Pulmonary artery endothelial cell (primary cell): ENCODE data around the gene MYOCD. TPM values are rescaled to one million over a fixed set of nuclear protein-coding genes. Genes with fewer than 3 reads are reported as not detected.
"Not testable (repeated sequence)": the region's sequence is repeated elsewhere in the genome, so short reads cannot be mapped to it uniquely, and the experiment has no call there.

Experiments used
- DNase-seq: peaks from one replicate; pipeline ENCODE4 v3.0.0-alpha.2; 2011; ENCODE audit warnings: low read depth, low spot score
- total RNA-seq: library from RNA; depleted of rRNA; stranded (reverse); fragments of >200 nt; gene quantifications from 2 replicates; pipeline ENCODE4 v1.2.3, GENCODE V29; 2014

The MYOCD gene, protein sequence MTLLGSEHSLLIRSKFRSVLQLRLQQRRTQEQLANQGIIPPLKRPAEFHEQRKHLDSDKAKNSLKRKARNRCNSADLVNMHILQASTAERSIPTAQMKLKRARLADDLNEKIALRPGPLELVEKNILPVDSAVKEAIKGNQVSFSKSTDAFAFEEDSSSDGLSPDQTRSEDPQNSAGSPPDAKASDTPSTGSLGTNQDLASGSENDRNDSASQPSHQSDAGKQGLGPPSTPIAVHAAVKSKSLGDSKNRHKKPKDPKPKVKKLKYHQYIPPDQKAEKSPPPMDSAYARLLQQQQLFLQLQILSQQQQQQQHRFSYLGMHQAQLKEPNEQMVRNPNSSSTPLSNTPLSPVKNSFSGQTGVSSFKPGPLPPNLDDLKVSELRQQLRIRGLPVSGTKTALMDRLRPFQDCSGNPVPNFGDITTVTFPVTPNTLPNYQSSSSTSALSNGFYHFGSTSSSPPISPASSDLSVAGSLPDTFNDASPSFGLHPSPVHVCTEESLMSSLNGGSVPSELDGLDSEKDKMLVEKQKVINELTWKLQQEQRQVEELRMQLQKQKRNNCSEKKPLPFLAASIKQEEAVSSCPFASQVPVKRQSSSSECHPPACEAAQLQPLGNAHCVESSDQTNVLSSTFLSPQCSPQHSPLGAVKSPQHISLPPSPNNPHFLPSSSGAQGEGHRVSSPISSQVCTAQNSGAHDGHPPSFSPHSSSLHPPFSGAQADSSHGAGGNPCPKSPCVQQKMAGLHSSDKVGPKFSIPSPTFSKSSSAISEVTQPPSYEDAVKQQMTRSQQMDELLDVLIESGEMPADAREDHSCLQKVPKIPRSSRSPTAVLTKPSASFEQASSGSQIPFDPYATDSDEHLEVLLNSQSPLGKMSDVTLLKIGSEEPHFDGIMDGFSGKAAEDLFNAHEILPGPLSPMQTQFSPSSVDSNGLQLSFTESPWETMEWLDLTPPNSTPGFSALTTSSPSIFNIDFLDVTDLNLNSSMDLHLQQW
- total RNA-seq, result not detected in 2 replicates

DNA sequence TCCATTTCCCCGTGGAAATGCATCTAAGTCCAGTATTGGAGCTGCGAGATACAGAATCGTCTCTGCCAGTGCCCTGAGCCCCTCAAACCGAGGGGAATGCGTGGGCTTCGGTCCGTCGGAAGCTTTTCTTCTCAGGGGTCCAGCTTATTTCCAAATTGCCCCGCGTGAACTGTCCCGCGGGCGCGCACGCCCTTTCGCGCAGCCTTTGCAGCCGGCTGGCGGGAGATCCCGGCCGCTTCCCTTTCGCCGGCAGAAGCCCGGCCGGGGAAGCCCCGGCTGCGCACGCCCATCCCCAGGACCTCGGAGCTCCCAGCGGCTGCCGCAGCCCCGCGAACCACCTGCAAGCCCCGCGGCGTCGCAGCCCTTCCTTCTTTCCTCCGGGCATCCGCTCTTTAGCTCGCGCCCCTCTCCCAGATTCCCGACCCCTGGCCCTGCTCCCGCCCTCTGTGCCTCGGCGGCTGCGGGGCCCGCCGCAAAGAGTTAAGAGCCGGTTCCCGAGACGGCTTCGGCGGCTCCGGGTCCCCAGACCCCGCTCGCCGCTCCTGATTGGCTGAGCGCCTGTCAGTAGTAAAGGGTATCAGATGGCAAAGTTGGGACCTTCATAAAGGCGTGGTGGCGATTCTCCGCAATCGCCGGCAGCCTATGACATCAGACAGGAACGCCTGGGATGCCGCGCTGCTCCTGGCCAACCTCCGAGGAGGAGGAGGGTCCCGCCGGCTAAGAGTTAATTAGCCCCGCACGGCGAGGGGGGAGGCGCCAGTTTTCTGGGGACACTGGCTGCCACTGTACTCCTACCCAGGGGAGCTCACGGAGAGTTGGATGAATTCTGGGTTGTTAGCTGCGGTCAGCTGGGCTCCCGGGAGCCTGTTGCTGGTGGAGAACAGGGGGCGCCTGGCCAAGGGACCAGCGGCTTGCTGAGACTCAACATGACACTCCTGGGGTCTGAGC, at the start of gene MYOCD:
Gene MYOCD (plus strand): TSS at position 628 of the 948 bp plus-strand sequence. CDS start 299 bp downstream, at position 927.
- no peak for DNase-seq

DNA sequence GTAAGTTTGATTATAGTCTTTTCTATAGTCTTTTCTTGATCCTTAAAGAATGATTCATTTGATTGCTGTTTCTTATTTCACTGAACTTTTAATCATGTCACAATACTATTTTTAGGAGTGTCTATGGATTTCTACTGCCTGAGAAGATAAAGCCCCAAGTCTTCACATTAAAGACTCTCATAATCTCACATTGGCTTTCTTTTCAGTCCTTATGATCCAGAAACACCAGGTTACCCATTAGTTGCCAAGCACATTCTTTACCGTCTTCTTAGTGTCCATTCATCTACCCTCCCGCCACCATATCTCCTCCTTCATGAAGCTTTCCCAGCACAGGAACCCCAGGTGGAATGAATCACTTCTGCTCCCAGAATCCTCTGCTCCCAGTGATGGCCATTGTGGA, 49.5 kb upstream of the MYOCD start:
- DNase-seq, result no peak

DNA sequence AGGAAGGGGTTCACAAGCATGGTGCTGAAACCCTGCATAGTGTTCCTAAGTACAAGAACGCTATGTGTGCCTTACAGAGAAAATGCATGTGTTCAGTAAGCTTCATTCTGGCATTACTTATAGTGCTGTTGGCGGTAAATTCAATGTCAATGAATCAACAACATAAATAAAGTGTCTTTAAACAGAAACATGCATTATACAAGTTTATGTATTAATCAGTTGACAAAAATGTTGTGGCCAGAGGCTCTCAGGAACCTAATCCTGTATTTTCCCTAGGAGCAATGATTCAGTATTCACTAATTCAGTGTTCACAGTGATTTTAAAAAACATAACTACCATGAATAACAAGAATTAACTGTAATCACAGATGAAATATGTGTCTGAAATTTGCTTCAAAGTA, 47.1 kb upstream of the MYOCD start:
- no peak for DNase-seq

DNA sequence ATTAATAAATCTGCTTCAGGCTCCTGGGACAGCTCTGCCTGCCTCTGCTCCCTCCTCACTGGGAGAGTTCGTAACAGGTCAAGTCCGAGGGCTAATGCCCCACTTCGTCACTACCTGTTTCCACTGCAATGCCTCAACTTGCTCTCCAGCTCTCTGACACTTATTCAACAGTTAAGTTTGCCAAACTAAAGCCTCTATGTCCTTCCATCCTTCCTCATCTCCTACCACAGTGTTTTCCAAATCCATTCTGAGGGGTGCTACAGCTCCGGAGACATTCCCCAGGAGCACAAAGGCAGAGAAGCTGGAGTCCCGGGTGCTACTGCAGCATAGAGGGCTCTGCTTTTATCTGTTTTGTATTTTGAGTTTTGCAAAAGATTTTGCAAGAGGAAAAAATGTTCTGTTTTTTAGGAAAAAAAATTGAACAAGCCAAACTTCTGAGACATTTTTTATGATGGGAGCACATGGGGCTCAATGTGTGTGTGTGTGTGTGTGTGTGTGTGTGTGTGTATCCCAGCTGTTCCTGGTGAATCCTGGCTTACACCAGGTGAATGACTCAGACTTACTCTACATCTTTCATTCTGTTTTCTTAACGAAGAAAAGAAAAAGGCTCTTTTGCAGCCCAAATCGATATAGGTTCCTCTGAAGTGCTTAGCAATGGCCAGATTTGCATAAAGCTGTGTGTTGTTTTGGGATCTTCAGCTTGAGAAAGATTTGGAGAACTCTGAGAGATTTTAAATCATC, 46.1 kb upstream of the MYOCD start:
- DNase-seq, result no peak

DNA sequence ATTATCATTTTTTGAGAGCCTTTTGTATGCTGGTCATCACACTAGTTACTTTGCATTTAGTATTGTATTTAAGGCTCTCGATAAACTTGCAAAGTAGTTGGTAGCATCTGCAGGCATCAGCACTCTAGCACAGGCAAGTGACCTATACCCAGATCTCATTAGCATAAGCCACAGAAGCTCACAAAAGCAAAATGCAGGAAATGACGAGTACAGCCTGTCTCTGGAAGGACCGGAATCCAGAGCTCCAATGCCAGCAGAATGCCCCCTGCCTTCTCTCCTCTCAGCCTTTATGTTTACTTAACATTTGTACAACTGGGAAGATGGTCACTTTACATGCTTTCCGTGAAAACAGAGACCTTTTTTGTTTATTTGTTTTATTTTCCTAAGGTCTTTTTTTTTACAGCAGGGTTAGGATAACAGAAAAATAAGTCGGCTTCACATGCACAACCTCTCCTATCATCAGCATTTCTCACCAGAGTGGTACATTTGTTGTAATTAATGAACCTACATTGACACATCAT, 45.4 kb upstream of the MYOCD start:
- no peak for DNase-seq

DNA sequence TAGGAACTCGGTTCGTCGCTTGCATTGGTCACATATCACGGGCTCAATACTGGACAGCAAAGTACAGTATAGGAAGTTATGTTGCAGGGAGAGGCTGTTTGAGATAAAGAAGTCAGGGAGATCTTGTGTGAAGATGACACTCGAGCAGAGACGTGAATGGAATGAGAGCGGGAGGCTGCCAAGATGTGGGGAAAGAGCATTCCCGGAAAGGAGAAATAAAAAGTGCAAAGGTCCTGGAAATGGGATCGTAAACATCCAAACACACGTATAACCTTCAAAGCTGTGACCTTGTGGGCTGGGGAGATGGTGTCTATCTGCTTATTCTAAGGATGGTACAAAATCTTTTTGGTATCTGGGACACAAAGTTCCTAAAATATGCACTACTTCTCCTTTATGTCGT, 43.0 kb upstream of the MYOCD start:
- DNase-seq, result no peak

DNA sequence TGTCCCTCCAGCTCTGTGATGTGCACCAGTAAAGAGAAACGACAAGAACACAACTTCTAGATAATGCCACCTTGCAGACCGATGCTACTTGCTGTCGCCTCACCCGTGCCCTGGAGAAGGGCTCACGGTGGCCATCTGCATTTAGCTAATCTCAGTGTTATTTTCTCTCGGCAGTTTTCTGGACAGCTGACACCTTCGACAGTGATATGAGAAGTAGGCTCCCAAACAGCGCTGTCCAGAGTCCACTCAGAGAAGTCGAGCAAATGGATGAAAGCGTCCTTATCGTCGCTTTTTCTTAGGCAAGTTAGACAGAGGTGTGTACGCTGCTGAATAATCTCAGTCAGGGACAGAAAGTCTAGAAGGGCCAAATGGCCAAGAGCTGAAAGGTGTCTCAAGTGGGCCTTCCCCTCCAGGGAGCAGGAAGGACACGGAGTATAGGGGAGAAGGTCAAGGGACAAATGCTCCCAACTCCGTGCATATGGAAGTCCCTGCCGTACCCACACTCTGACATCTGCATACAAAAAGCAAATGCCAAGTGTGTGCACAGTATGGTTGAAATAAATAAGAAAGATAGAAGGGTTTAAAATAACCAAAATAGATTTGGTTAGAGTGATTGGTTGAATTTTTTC, 42.4 kb upstream of the MYOCD start:
- no peak for DNase-seq

DNA sequence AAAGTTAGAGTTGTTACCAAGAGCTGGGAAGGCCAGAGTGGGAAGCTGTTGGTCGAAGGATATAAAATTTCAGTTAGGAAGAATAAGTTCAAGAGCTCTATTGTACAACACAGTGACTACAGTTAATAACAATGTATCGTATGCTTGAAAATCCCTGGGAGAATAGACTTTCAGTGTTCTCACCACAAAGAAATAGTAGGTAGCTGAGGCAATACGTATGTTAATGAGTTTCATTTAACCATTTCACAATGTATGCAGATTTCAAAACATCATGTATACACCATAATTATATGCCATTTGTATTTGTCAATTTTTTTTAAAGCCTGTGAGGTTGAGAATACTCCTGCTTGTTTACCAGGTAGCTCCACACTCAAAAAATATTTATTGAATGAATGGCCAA, 41.5 kb upstream of the MYOCD start:
- no peak for DNase-seq

DNA sequence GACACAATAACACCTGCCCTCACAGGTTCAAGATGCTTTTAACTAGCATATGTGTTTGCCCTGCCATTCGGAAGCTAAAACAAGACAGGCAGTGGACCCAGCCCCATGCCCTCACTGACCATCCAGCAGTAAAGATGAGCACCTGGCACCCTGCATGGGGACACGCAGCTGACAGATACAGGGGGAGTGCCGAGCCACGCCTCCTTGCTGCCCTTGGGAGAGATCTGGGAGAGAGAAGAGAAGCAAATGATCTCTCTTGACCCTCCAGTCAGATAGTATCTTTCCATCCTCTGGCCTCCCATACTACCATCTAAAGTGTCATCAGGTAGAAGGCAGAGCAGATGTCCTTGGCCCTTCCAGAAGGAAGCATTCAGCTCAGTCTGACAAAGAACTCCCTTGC, 40.6 kb upstream of the MYOCD start:
- DNase-seq, result no peak

DNA sequence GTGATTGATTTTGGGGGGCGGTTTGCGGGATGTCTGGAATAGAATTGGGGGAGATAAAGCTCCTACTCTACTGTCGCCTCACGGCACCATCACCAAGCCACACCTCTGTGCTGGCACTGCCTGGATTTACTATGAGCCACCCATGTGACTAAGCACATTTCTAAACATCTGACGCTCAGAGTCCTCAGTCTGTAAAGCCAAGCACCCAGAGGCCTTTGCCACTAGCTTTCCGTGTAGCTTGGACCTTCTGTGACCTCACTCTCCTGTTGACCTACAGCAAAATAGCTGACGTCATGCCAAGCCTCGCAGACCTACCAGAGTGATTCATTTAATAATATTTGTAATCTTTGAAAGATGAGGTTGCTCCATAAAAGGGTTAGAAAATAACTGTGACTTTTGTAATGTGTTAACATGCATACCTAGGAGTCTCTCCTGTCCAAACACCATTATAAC, 38.5 kb upstream of the MYOCD start:
- no peak for DNase-seq

DNA sequence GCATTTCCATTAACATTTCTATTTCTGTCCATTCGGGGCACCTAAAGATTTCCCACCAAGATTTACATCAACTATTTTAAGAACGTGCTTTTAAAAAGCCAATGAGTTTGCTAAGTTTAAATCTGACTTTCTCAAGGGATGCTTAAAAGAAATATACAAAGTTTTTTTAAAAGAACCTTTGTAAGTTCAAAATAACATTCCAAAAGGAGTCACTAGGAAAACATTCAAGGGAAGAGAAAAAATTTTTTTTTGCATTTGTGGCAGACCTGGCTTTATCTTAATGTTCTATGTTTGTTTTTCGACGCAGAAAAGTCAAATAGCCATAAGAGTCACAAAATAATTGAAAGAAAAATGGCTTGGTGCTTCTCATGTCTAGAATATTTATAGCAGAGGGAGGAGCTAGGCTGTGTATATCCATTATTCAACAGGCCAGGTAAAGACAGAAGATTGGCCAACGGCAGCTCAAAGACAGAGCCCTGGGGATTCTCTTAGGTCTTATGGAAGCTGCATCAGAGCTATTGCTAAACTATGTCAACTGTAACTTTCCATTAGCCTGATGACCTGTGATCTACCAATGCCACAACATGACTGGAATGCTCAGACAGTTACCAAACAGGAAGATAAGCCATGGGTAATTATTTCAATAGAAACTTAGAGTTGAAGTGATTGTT, 37.8 kb upstream of the MYOCD start:
- DNase-seq, result no peak

DNA sequence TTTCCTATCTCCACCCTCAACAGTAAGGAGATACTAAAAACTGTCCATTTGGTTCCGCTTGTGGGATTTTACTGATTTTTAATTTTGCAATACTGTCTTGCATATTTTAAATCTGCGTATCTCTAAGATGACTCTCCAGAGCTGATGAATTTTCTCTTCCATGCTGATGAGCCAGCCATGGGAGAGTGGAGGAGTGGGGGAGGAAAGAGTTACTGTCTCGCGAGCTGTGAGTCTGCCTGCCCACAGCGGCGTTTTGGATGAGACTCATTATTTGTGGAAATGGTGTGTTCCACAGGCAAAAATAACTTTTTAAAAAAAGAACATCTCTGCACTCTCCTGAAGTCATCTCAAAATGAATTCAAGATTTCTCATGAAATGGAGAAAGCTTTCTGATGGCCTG, 34.6 kb upstream of the MYOCD start:
- DNase-seq, result no peak

DNA sequence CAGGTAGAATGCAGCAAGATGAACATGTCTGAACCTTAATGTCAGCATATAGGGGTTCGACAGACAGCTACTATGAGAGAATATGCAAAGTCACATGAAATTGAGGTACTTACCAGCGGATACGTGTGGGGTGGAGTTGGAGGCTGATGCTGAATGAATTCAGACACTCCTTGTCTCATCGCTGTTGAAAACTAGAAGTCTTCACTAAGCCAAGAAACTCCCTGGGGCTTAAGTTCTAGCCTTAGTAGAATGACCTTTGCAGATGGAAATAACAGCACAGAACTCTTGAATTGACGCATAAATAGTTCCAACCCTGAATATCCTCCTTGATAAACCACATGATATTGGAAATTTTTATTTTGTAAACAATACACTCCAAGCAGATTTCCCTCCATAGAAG, 32.9 kb upstream of the MYOCD start:
- DNase-seq, result no peak

DNA sequence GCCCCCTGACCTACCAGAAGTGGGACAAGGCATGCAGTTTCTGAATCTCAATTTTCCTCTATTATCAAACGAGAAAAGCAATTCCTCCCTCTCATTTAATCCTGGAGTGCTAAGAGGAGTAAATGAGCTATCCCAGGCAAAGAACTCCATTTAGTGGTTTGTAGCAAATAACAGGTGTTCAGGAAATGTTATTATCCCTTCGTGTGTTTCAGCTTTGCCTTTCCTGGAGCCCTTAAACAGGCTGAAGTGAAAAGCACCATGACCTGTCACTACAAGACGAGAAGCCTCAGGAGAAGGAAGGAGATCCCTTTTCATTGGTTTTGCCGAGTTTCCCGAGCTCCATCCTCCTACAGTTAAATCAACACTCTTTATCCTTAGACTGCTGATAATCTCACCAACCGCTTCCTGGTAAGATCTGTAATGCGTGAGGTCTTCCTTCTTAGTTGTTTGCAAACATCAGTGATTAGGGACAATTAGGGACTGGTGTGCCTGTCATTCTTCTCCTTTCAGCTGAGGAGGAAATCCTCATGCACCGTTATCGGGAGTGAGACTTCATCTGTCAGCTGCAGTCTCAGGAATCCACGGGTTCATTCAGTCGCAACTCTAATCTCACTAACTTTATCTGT, 30.8 kb upstream of the MYOCD start:
- DNase-seq, result no peak

DNA sequence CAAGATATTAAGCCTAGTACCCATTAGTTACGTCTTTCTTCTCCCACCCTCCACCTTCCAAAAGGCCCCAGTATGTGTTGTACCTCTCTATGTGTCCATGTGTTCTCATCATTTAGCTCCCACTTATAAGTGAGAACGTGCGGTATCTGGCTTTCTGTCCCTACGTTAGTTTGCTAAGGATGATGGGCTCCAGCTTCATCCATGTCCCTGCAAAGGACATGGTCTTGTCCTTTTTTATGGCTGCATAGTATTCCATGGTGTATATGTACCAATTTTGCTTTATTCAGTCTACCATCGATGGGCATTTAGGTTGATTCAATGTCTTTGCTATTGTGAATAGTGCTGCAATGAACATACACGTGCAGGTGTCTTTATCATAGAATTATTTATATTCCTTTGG, 29.7 kb upstream of the MYOCD start:
- not testable (repeated sequence) for DNase-seq

DNA sequence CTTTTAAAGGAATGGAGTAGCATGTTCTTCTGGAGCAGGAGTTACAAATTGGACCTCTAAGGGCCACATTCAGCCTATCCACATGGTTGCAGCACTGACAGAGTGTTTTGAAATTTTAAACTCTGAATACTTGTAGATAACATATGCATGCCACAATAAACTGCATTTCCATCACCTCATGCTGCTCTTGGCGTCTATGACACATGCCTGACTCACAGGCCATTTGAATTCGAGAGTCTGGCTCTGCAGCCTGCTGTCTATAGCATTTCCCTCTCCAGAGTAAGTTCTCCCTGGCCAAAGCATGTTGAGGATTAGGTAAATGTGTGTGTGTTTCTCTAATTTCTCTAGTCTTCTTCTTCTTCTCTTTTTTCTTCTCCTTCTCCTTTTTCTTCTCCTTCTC, 28.7 kb upstream of the MYOCD start:
- DNase-seq, result no peak

DNA sequence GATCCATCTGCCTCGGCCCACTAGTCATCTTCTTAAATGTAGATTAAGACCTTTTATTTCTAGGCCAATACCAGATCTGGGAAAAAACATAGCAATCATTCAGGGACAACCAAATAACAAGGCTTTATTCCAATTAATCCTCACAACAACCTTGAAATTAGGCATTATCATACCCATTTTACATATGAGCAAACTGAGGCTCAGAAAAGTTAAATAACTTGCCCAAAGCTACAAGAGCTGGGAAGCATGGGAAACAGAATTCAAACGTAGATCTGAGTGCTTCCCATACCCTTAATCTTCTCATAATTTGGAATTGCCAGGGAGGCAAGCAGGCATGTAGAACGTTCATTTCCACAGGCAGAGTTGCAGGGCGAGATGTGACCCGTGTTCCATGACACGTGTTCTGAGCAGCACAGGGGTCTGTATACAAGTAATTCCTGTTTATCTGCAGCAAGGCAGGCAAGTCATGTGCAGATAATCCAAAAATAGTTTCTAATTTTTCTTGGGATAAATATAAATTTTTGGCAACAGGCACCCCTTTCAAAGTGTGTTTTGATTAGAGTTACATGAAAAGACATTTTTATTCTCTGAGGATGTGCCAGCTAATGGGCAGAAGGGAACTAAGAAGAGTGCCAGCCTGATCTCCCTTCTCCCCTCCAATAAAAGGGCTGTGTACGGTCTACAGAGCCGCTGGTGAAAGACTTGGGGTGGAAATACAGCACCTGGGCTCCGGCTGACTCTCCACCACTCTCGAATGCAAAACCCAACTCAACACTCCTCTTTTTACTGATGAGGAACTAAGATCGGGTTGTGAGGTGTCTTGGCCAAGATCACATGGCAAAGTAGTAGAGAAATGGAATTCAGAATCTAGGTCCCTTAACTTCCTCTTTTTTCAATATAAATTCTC, 27.7 kb upstream of the MYOCD start:
- DNase-seq, result no peak

DNA sequence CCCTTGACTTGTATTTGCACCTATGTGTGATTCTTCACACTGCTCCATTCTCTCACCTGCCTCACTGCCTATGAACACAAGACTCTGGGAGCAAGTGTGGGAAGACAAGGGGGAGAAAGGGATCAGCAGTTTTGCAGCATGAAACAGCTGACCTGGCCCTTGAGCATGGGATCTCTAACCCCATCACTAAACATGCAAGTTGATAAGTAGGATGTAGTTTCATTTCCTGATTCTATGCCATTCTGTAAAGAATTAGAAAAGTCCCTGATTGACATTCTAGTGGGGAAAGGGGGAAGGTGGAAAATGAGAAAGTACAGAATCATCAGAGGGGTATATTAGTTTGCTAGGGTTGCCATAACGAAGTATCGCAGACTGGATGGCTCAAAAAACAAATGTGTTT, 25.3 kb upstream of the MYOCD start:
- no peak for DNase-seq
